SJSA1 (cell line): ENCODE results near the gene CPT1C. TPM values are rescaled to one million over a fixed set of nuclear protein-coding genes. Genes with fewer than 3 reads are reported as not detected.

Experiments used
- DNase-seq, 2 experiments: peaks; one replicate each; pipeline ENCODE4 v3.0.0-alpha.2; 2015 to 2020; ENCODE audit warnings: low spot score in 2 of 2, low read depth in 1 of 2
- H3K27ac ChIP-seq: fragments of 250-450 bp; sonication (Bioruptor Pico); 2 replicates; pipeline ENCODE4 v1.5.1; 2020; ENCODE audit warnings: mild to moderate bottlenecking, moderate library complexity
- H3K27me3 ChIP-seq: fragments of 250-450 bp; sonication (Bioruptor Pico); replicated peaks from 2 replicates; pipeline ENCODE4 v1.5.1; 2020; ENCODE audit warnings: mild to moderate bottlenecking, moderate library complexity
- H3K36me3 ChIP-seq: fragments of 250-450 bp; sonication (Bioruptor Pico); 2 replicates; pipeline ENCODE4 v1.5.1; 2020; ENCODE audit warnings: mild to moderate bottlenecking
- H3K4me1 ChIP-seq: fragments of 250-450 bp; sonication (Bioruptor Pico); replicated peaks from 2 replicates; pipeline ENCODE4 v1.6.1; 2021; ENCODE audit warnings: mild to moderate bottlenecking
- H3K4me3 ChIP-seq: fragments of 250-450 bp; sonication (Bioruptor Pico); 2 replicates; pipeline ENCODE4 v1.5.1; 2020; ENCODE audit warnings: mild to moderate bottlenecking
- H3K9me3 ChIP-seq: fragments of 250-450 bp; sonication (Bioruptor Pico); replicated peaks from 2 replicates; pipeline ENCODE4 v1.5.1; 2020; ENCODE audit warnings: mild to moderate bottlenecking
- total RNA-seq: library from RNA; depleted of rRNA; stranded (reverse); fragments of >200 nt; shearing (Covaris generic); gene quantifications from 2 replicates; pipeline ENCODE4 v1.2.3, GENCODE V29; 2014

The CPT1C gene
- total RNA-seq, 1 experiment from 2014 or later = 0.05 TPM

DNA sequence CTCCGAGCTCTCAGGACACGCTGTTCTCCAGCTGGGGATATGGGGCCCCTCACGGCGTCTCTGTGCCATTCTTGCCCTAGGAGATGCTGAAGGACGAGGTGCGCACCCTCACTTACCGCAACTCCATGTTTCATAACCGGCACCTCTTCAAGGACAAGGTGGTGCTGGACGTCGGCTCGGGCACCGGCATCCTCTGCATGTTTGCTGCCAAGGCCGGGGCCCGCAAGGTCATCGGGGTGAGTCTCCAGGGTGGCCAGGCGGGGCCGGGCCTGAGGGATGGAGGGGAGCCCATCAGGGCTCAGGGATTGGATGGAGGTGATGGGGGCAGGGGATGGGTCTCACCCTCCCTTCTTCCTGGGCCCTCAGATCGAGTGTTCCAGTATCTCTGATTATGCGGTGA lies 9.1 kb upstream of the CPT1C start:
- Histone ChIP-seq H3K36me3 (peaks cover 65% of the 10 kb centered on the region), H3K4me1 (peaks cover 12% of the 10 kb centered on the region), H3K27ac (no peak overlapping the region), H3K27me3 (no peaks in the 10 kb centered on the region), H3K4me3 (no peak overlapping the region), H3K9me3 (no peaks in the 10 kb centered on the region)
- peak in 1 of 2 experiments; percentile 40 for DNase-seq

DNA sequence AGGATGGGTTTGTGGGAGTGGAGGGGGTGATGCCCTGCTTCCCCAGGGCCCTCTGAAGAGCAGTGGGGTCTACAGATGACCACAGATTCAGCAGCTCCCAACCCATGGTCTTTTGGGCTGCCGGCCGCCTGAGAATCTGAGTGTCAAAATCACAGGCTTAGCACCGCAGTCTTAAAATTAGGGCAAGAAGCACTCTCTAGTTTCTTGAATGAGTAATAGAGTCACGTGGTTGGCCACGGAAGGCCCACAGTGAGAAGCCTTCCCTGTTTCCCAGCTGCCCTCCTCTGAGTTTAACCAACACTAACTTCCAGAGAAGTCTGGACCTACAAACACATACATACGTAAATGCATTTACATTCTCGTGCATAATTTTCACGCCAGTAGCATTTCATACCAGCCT lies 8.6 kb upstream of the CPT1C start:
- Histone ChIP-seq H3K27ac (no peak overlapping the region), H3K4me1 (peaks cover 12% of the 10 kb centered on the region), H3K36me3 (peaks cover 67% of the 10 kb centered on the region), H3K4me3 (no peak overlapping the region), H3K27me3 (no peaks in the 10 kb centered on the region), H3K9me3 (no peaks in the 10 kb centered on the region)
- DNase-seq = no peak

GRCh38 chr19:49683814-49684250 lies 7.1 kb upstream of the CPT1C start:
- Histone ChIP-seq H3K4me3 (no peak overlapping the region), H3K4me1 (peaks cover 9% of the 10 kb centered on the region), H3K9me3 (no peaks in the 10 kb centered on the region), H3K36me3 (peaks cover 77% of the 10 kb centered on the region), H3K27me3 (no peaks in the 10 kb centered on the region), H3K27ac (no peak overlapping the region)
- DNase-seq = no peak

- peaks cover 80% of the 10 kb centered on the region for H3K36me3 ChIP-seq
- DNase-seq = no peak
- H3K9me3 ChIP-seq = no peaks in the 10 kb centered on the region
- no peak overlapping the region for H3K4me3 ChIP-seq
- no peak overlapping the region for H3K27ac ChIP-seq
- peaks cover 9% of the 10 kb centered on the region for H3K4me1 ChIP-seq
- no peaks in the 10 kb centered on the region for H3K27me3 ChIP-seq
Measured at GRCh38 chr19:49684251-49684982, 6.5 kb upstream of the CPT1C start.

DNA sequence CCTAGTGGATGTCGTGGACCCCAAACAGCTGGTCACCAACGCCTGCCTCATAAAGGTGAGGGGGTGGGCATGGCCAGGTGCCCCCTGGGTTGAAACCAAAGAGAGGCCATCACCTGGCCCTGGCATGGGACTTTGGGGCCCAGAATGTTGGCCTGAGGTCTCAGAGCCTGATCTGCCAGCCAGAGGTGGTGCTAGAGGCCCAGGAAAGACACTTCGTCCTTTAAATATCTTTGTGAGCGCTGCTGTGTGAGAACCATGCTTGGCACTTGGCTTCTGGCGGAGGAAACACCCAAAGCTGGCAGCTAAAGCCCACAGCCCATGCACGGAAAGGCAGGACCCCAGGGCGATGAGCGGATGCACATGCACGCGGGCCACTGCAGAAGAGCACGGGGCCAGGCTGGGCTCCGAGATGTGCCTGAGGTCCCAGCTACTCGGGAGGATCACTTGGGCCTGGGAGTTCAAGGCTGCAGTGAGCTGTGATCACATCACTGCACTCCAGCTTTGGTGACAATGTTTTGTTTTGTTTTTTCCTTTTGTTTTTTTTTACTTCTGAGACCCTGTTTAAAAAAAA lies 5.8 kb upstream of the CPT1C start:
- H3K27me3 ChIP-seq = no peaks in the 10 kb centered on the region
- DNase-seq = no peak
- peaks cover 9% of the 10 kb centered on the region for H3K4me1 ChIP-seq
- H3K9me3 ChIP-seq = no peaks in the 10 kb centered on the region
- H3K36me3 ChIP-seq = peaks cover 80% of the 10 kb centered on the region
- H3K27ac ChIP-seq = no peak overlapping the region
- H3K4me3 ChIP-seq = no peak overlapping the region

DNA sequence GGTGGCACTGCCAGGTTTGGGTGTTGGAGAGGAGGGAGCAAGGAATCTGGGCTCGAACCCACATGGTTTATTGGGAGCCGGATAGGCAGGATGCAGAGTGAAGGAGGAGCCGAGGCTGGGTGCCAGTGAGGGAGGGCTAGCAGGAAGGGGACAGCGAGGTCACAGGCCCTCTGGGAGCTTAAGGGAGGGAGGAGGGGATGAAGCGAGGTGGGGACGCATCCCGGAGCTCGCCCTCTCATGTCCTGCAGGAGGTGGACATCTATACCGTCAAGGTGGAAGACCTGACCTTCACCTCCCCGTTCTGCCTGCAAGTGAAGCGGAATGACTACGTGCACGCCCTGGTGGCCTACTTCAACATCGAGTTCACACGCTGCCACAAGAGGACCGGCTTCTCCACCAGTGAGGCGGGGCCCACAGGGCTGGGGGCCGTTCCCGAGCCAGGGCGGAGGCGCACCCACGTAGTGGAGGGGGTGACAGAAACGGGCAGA lies 5.0 kb upstream of the CPT1C start:
- Histone ChIP-seq H3K36me3 (peaks cover 72% of the 10 kb centered on the region), H3K9me3 (no peaks in the 10 kb centered on the region), H3K27ac (no peak overlapping the region), H3K4me3 (no peak overlapping the region), H3K27me3 (peaks cover 2% of the 10 kb centered on the region; the same call in 1 of the 2 replicates), H3K4me1 (peaks cover 7% of the 10 kb centered on the region)
- no peak for DNase-seq

DNA sequence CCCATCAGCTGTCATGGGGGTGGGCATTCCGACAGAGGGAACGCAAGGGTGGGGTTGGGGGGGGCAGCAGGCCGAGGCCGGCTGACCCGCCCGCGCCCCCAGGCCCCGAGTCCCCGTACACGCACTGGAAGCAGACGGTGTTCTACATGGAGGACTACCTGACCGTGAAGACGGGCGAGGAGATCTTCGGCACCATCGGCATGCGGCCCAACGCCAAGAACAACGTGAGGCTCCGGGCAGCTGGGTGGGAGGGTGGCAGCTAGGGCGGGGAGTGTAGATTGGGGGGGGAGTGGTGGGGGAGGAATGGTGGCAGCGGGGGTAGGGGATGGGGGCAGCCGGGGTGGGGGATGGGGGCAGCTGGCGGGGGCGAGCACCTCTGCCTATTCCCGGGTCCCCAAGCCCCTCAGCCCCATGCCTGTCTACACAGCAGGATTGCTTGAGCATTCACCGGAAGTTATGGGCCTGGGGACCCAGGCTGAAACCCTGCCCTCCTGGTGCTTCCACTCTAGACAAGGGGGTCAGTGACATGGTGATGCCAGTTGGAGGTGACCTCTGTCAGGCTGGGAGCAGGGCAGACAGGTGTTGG lies 4.3 kb upstream of the CPT1C start:
- Histone ChIP-seq H3K4me3 (no peak overlapping the region), H3K27me3 (peaks cover 9% of the 10 kb centered on the region; the same call in 1 of the 2 replicates), H3K9me3 (no peaks in the 10 kb centered on the region), H3K4me1 (peaks cover 12% of the 10 kb centered on the region), H3K36me3 (peaks cover 65% of the 10 kb centered on the region), H3K27ac (no peak overlapping the region)
- DNase-seq = no peak

DNA sequence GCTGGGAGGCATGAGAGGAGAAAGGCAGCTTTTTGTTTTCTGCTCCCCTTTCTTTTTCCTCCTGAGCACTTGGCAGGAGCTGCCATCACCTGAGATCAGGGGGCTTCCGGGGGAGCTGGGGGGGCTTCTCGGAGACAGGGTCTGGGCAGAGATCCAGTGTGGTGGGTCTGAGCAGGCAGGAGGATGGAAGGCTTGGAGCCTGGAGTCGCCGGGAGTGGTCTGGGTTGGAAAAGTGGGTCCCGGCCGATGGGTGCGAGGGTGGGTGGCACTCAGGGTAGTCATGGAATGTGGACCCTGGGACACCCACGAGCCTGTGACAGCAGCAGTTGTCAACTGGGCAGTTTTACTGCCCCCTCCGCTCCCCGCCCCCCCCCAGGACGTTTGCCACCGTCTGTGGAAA lies 3.8 kb upstream of the CPT1C start:
- no peaks in the 10 kb centered on the region for H3K9me3 ChIP-seq

GRCh38 chr19:49687566-49688316 lies 3.2 kb upstream of the CPT1C start:
- H3K36me3 ChIP-seq = peaks cover 54% of the 10 kb centered on the region
- peaks cover 12% of the 10 kb centered on the region for H3K4me1 ChIP-seq
- no peak for DNase-seq
- no peaks in the 10 kb centered on the region for H3K9me3 ChIP-seq
- H3K27me3 ChIP-seq = peaks cover 9% of the 10 kb centered on the region; the same call in 1 of the 2 replicates
- H3K27ac ChIP-seq = no peak overlapping the region
- H3K4me3 ChIP-seq = no peak overlapping the region

More for the DNA sequence above, 3.8 kb upstream of the CPT1C start:
- Histone ChIP-seq H3K27me3 (peaks cover 9% of the 10 kb centered on the region; the same call in 1 of the 2 replicates), H3K27ac (no peak overlapping the region), H3K4me1 (peaks cover 12% of the 10 kb centered on the region), H3K4me3 (no peak overlapping the region), H3K36me3 (peaks cover 60% of the 10 kb centered on the region)
- no peak for DNase-seq

DNA sequence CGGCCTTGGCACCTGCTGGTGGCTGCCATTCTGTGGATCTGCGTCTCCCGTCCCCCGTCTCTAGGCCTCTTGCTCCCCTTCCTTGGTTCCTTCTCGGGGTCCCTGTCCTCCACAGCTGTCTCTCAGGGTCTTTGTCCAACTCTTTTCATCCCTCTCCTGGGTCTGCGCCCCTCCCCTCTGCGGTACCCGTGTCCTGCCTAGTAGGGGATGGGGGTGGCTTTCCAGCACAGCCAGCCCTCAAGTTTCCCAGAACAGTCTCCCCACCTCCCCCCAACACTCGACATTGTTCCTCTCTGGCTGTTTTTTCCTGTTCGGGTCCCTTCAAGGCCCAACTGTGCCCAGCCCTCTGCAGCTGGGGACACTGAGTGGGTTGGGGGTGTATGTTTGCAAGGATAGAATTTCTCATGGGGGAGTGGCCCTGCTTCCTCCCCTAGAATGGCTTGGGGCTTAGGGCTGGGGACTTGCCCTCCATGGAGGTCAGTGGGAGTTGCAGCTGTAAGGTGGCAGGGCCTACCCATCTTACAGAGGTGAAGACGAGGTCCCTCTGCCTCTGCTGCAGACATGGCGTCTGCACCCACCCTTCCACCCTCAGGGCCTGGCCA lies 2.3 kb upstream of the CPT1C start:
- H3K27ac ChIP-seq = no peak overlapping the region
- peaks cover 12% of the 10 kb centered on the region for H3K4me1 ChIP-seq
- peaks cover 45% of the 10 kb centered on the region for H3K36me3 ChIP-seq
- peaks cover 9% of the 10 kb centered on the region; the same call in 1 of the 2 replicates for H3K27me3 ChIP-seq
- no peak overlapping the region for H3K4me3 ChIP-seq
- H3K9me3 ChIP-seq = no peaks in the 10 kb centered on the region
- no peak for DNase-seq

DNA sequence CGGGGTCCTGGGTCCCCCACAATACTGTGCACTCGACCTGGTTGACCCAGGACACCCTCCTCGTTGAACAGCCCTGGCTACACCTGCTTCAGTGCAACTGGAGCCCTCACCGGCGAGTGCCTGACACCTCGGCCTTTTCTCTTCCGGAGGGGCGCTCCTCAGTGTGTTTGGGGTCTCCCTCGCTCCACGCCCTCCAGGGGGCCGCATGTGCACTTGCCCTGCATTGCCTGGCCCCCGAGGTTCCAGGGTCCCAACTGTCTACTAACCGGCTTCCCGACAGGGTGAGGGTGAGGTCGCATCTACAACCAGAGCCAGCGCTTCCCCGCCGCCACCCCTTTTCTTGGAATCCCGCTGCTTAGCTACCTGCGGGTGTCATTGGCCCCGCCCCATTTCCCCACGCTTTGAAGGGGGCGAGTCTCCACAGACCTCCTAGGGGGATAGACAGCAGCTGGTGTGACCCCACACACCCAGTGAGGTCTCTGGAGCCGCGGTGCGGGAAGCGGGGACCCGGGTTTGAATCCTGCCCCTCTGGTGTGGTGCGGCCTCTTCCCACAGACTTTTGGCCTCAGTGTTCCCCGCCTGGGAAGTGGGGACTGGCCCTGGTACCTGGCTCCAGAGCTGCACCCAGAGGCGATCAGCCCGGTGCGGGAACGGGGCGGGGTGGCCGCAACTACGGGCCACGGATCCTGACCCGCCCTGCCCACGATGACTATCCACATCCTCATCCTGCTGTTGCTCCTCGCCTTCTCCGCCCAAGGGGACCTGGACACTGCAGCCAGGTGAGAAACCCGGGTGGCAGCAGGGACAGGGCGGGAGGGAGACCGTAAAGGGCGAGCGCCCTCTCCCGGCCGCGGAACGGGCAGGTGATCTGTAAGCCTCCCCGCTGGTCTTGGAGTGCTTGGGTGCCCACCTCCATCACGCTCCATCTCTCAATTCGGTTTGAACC lies 1.5 kb upstream of the CPT1C start, which contains the start of gene ADM5:
Gene ADM5, plus strand, starts transcription at position 462 of the 946 bp plus-strand sequence. Its CDS starts 244 bp downstream, at position 706.
- Histone ChIP-seq H3K4me3 (no peak within 1 kb of the TSS), H3K27ac (no peak within 1 kb of the TSS), H3K9me3 (no peaks in the 10 kb centered on the region), H3K4me1 (peaks cover 12% of the 10 kb centered on the region), H3K27me3 (peaks cover 9% of the 10 kb centered on the region; the same call in 1 of the 2 replicates), H3K36me3 (peaks cover 37% of the 10 kb centered on the region)
- no peak for DNase-seq

- H3K4me1 ChIP-seq = peaks cover 12% of the 10 kb centered on the region
- H3K27ac ChIP-seq = no peak overlapping the region
- H3K9me3 ChIP-seq = no peaks in the 10 kb centered on the region
- H3K4me3 ChIP-seq = no peak overlapping the region
- H3K27me3 ChIP-seq = peaks cover 9% of the 10 kb centered on the region; the same call in 1 of the 2 replicates
- no peak for DNase-seq
- H3K36me3 ChIP-seq = peaks cover 30% of the 10 kb centered on the region
Measured at GRCh38 chr19:49690079-49690655, 749 bp upstream of the CPT1C start.
